Fibroblast of mammary gland (primary cell): ENCODE measurements around the gene MMP21.

Source experiments
- DNase-seq: peaks from one replicate; pipeline ENCODE4 v3.0.0-alpha.2; 2010; ENCODE audit warnings: low read depth
- H3K4me3 ChIP-seq: 2 replicates; pipeline ENCODE4 v1.5.1; 2011; ENCODE audit warnings: low read depth, mild to moderate bottlenecking, low read length, moderate library complexity; ENCODE audit not compliant: control insufficient read depth
- CTCF ChIP-seq: conservative IDR thresholded peaks from 2 replicates; pipeline ENCODE4 v1.5.1; 2011; ENCODE audit warnings: low read depth, low read length, inconsistent platforms; ENCODE audit not compliant: control insufficient read depth, insufficient read depth

The MMP21 gene

GRCh38 chr10:125801574-125801973, 26.0 kb upstream of the MMP21 start:
- no peak for TF ChIP-seq CTCF
- DNase-seq = no peak
- no peak overlapping the region for H3K4me3 ChIP-seq

- no peak for TF ChIP-seq CTCF
- no peak overlapping the region for H3K4me3 ChIP-seq
- no peak for DNase-seq
Measured at GRCh38 chr10:125799451-125800182, 24.0 kb upstream of the MMP21 start.

GRCh38 chr10:125797994-125798662, 22.5 kb upstream of the MMP21 start:
- H3K4me3 ChIP-seq = no peak overlapping the region
- TF ChIP-seq CTCF = no peak
- no peak for DNase-seq

- no peak for TF ChIP-seq CTCF
- no peak for DNase-seq
- H3K4me3 ChIP-seq = no peak overlapping the region
Measured at GRCh38 chr10:125797424-125797823, 21.8 kb upstream of the MMP21 start.

GRCh38 chr10:125795637-125796190, 20.1 kb upstream of the MMP21 start:
- no peak overlapping the region for H3K4me3 ChIP-seq
- no peak for DNase-seq
- TF ChIP-seq CTCF = no peak

GRCh38 chr10:125795128-125795527, 19.5 kb upstream of the MMP21 start:
- TF ChIP-seq CTCF = no peak
- H3K4me3 ChIP-seq = no peak overlapping the region
- DNase-seq = no peak
